Liver (tissue), 9 donors: Measurements from ENCODE around the gene GUCY1A2. TPM values are rescaled to one million over a fixed set of nuclear protein-coding genes. Genes with fewer than 3 reads are reported as not detected.

Source experiments
- DNase-seq: peaks from one replicate; pipeline ENCODE4 v3.0.0-alpha.2; 2017; ENCODE audit warnings: low spot score
- H3K27ac ChIP-seq, 2 donors: one replicate each; pipeline ENCODE4 v1.7.0; 2013; ENCODE audit warnings: inconsistent platforms in 2 of 2, low read length in 2 of 2, control low read depth in 1 of 2, low read depth in 1 of 2, mild to moderate bottlenecking in 1 of 2
- H3K27me3 ChIP-seq, 4 donors: one replicate each; pipeline versions ENCODE4 v1.6.1 to v1.7.0; 2013; ENCODE audit warnings: low read length in 3 of 4, inconsistent platforms in 1 of 4, mild to moderate bottlenecking in 1 of 4, moderate library complexity in 1 of 4; ENCODE audit not compliant: control insufficient read depth in 4 of 4, insufficient read depth in 4 of 4
- H3K36me3 ChIP-seq, 4 donors: one replicate each; pipeline versions ENCODE4 v1.6.1 to v1.7.0; 2013; ENCODE audit warnings: low read length in 3 of 4, mild to moderate bottlenecking in 3 of 4, low read depth in 1 of 4, moderate library complexity in 1 of 4; ENCODE audit not compliant: control insufficient read depth in 4 of 4, insufficient read depth in 3 of 4
- H3K4me1 ChIP-seq, 4 donors: one replicate each; pipeline versions ENCODE4 v1.6.1 to v1.7.0; 2013; ENCODE audit warnings: low read length in 3 of 4, mild to moderate bottlenecking in 3 of 4, moderate library complexity in 1 of 4; ENCODE audit not compliant: control insufficient read depth in 4 of 4, insufficient read depth in 4 of 4
- H3K4me3 ChIP-seq, 3 donors: one replicate each; pipeline versions ENCODE4 v1.6.1 to v1.7.0; 2013; ENCODE audit warnings: low read length in 3 of 3, control low read depth in 1 of 3, low read depth in 1 of 3, mild to moderate bottlenecking in 1 of 3
- H3K9ac ChIP-seq, 2 donors: one replicate each; pipeline ENCODE4 v1.7.0; 2013; ENCODE audit warnings: low read length in 2 of 2, mild to moderate bottlenecking in 2 of 2, moderate library complexity in 2 of 2, control low read depth in 1 of 2, low read depth in 1 of 2
- H3K9me3 ChIP-seq, 4 donors: one replicate each; pipeline versions ENCODE4 v1.6.1 to v1.7.0; 2013; ENCODE audit warnings: low read length in 3 of 4; ENCODE audit not compliant: control insufficient read depth in 4 of 4
- CTCF ChIP-seq: fragments of 150-350 bp; IDR thresholded peaks from 2 replicates; pipeline ENCODE4 v1.5.1; 2017; ENCODE audit warnings: improper control_type of control experiment, low read depth, low read length; ENCODE audit not compliant: missing input control
- EGR1 ChIP-seq, 2 donors: IDR thresholded peaks; 2 replicates each; pipeline ENCODE4 v1.6.1; 2016 to 2018; ENCODE audit warnings: antibody characterized with exemption in 2 of 2, low read depth in 2 of 2
- FOXA1 ChIP-seq: IDR thresholded peaks from 2 replicates; pipeline ENCODE4 v1.6.1; 2016; ENCODE audit warnings: antibody characterized with exemption
- FOXA2 ChIP-seq: IDR thresholded peaks from 2 replicates; pipeline ENCODE4 v1.6.1; 2016; ENCODE audit warnings: antibody characterized with exemption
- GABPA ChIP-seq, 2 donors: IDR thresholded peaks in 1 of 2; conservative IDR thresholded peaks in 1 of 2; 2 replicates each; pipeline ENCODE4 v1.6.1; 2016; ENCODE audit warnings: antibody characterized with exemption in 2 of 2, mild to moderate bottlenecking in 1 of 2, moderate library complexity in 1 of 2
- HNF4A ChIP-seq, 2 donors: conservative IDR thresholded peaks; 2 replicates each; pipeline ENCODE4 v1.6.1; 2016; ENCODE audit warnings: antibody characterized with exemption in 2 of 2, mild to moderate bottlenecking in 2 of 2
- HNF4G ChIP-seq: IDR thresholded peaks from 2 replicates; pipeline ENCODE4 v1.6.1; 2016; ENCODE audit warnings: antibody characterized with exemption
- JUND ChIP-seq, 2 donors: IDR thresholded peaks; 2 replicates each; pipeline ENCODE4 v1.6.1; 2016; ENCODE audit warnings: antibody characterized with exemption in 2 of 2
- MAX ChIP-seq: IDR thresholded peaks from 2 replicates; pipeline ENCODE4 v1.6.1; 2016; ENCODE audit warnings: antibody characterized with exemption
- NR2F2 ChIP-seq: IDR thresholded peaks from 2 replicates; pipeline ENCODE4 v1.6.1; 2016; ENCODE audit warnings: antibody characterized with exemption
- RAD21 ChIP-seq, 2 donors: IDR thresholded peaks; 2 replicates each; pipeline ENCODE4 v1.6.1; 2016; ENCODE audit warnings: antibody characterized with exemption in 2 of 2, mild to moderate bottlenecking in 2 of 2
- REST ChIP-seq: IDR thresholded peaks from 2 replicates; pipeline ENCODE4 v1.6.1; 2016; ENCODE audit warnings: antibody characterized with exemption, mild to moderate bottlenecking
- RXRA ChIP-seq, 2 donors: IDR thresholded peaks; 2 replicates each; pipeline ENCODE4 v1.6.1; 2017 to 2018; ENCODE audit warnings: antibody characterized with exemption in 2 of 2, mild to moderate bottlenecking in 1 of 2
- SP1 ChIP-seq: IDR thresholded peaks from 2 replicates; pipeline ENCODE4 v1.6.1; 2018; ENCODE audit warnings: antibody characterized with exemption, mild to moderate bottlenecking
- TAF1 ChIP-seq: conservative IDR thresholded peaks from 2 replicates; pipeline ENCODE4 v1.6.1; 2016; ENCODE audit warnings: antibody characterized with exemption, mild to moderate bottlenecking
- YY1 ChIP-seq: IDR thresholded peaks from 2 replicates; pipeline ENCODE4 v1.6.1; 2016; ENCODE audit warnings: antibody characterized with exemption, mild to moderate bottlenecking
- ZBTB33 ChIP-seq: IDR thresholded peaks from 2 replicates; pipeline ENCODE4 v1.6.1; 2016; ENCODE audit warnings: antibody characterized with exemption
- WGBS: extraction: QIAGEN DNeasy Blood & Tissue Kit; methylation state at CpG from one replicate; pipeline ENCODE4 v1.1.7; 2013; 5-methylcytosine and 5-hydroxymethylcytosine counted together
- polyA plus RNA-seq, 2 donors: library from polyadenylated mRNA; stranded (reverse) in 1 of 2; unstranded in 1 of 2; fragments of 200-250 nt in 1 of 2; fragments of >200 nt in 1 of 2; fragmentation: Nextera tagmentation in 1 of 2; extraction: Ambion mirVana in 1 of 2; gene quantifications; one replicate each; pipeline versions ENCODE4 v1.2.1 to v1.2.3, GENCODE V29; 2013 to 2015
- total RNA-seq, 2 donors: library from RNA; depleted of rRNA; stranded (reverse); fragments of >200 nt; gene quantifications; one replicate each; pipeline ENCODE4 v1.2.3, GENCODE V29; 2014
- donor health status: healthy.
- donor health status: healthy.
- donor health status: healthy.
- donor health status: healthy.
- donor health status: healthy.

GUCY1A2 gene
- total and polyA plus RNA-seq, 4 donors, result 0.55 to 4.4 (median 1.7) TPM

- TF ChIP-seq ZBTB33 (no peak), YY1 (no peak), MAX (no peak), HNF4A (conservative IDR thresholded peaks at IDR 0.05) (no peak), NR2F2 (no peak), EGR1 (IDR thresholded peaks at IDR 0.05; ENCODE audit: low read depth in 2 of 2) (no peak), RAD21 (IDR thresholded peaks at IDR 0.05) (no peak)
Observed at GRCh38 chr11:106986261-106986660, 32.0 kb downstream of the GUCY1A2 start (continued).

- no peak overlapping the region for H3K9ac ChIP-seq
- H3K4me1 ChIP-seq, result no peaks in the 10 kb centered on the region
- H3K9me3 ChIP-seq, result no peaks in the 10 kb centered on the region
- no peaks in the 10 kb centered on the region for H3K27me3 ChIP-seq
- H3K4me3 ChIP-seq, result no peak overlapping the region
- H3K27ac ChIP-seq, result no peak overlapping the region
- no peak for TF ChIP-seq EGR1 (IDR thresholded peaks at IDR 0.05; ENCODE audit: low read depth in 2 of 2)
- TF ChIP-seq SP1, result no peak
- no peak for TF ChIP-seq NR2F2
- TF ChIP-seq HNF4G, result no peak
- no peak for TF ChIP-seq TAF1
- TF ChIP-seq CTCF, result no peak
- no peak for TF ChIP-seq YY1
- no peak for TF ChIP-seq FOXA1
- TF ChIP-seq HNF4A (conservative IDR thresholded peaks at IDR 0.05), result no peak
- no peak for DNase-seq
- H3K36me3 ChIP-seq, result no peaks in the 10 kb centered on the region
- 18% methylated on average over 1 of the region's 1 CpG for WGBS
Observed at GRCh38 chr11:106983991-106984390, 34.3 kb downstream of the GUCY1A2 start.

GRCh38 chr11:106983261-106983660, 35.0 kb downstream of the GUCY1A2 start:
- Histone ChIP-seq H3K27ac (no peak overlapping the region), H3K4me3 (no peak overlapping the region), H3K36me3 (no peaks in the 10 kb centered on the region), H3K9ac (no peak overlapping the region), H3K27me3 (no peaks in the 10 kb centered on the region), H3K4me1 (no peaks in the 10 kb centered on the region), H3K9me3 (no peaks in the 10 kb centered on the region)
- DNase-seq, result no peak
- WGBS, result 76% methylated on average over 4 of the region's 4 CpGs
- TF ChIP-seq JUND (IDR thresholded peaks at IDR 0.05) (no peak), HNF4A (conservative IDR thresholded peaks at IDR 0.05) (no peak), FOXA2 (no peak), SP1 (no peak), REST (no peak), RAD21 (IDR thresholded peaks at IDR 0.05) (no peak), MAX (no peak), ZBTB33 (no peak), RXRA (IDR thresholded peaks at IDR 0.05) (no peak), TAF1 (no peak), CTCF (no peak), NR2F2 (no peak), YY1 (no peak), GABPA (IDR thresholded peaks at IDR 0.05 in 1 of 2, conservative IDR thresholded peaks at IDR 0.05 in 1 of 2) (no peak), FOXA1 (no peak), HNF4G (no peak), EGR1 (IDR thresholded peaks at IDR 0.05; ENCODE audit: low read depth in 2 of 2) (no peak)
